ENCODE measurements around the gene YWHAG. TPM values are rescaled to one million over a fixed set of nuclear protein-coding genes. Genes with fewer than 3 reads are reported as not detected.
A peak's percentile ranks its signal among the peaks of the same experiment; 100 is the strongest.

The YWHAG gene
- total and polyA plus RNA-seq, 9 of the 15 experiments (the other 6 are each of a cell fraction or from before 2014, with no cell fraction given): 30.4 to 246 (median 94.5) TPM

DNA sequence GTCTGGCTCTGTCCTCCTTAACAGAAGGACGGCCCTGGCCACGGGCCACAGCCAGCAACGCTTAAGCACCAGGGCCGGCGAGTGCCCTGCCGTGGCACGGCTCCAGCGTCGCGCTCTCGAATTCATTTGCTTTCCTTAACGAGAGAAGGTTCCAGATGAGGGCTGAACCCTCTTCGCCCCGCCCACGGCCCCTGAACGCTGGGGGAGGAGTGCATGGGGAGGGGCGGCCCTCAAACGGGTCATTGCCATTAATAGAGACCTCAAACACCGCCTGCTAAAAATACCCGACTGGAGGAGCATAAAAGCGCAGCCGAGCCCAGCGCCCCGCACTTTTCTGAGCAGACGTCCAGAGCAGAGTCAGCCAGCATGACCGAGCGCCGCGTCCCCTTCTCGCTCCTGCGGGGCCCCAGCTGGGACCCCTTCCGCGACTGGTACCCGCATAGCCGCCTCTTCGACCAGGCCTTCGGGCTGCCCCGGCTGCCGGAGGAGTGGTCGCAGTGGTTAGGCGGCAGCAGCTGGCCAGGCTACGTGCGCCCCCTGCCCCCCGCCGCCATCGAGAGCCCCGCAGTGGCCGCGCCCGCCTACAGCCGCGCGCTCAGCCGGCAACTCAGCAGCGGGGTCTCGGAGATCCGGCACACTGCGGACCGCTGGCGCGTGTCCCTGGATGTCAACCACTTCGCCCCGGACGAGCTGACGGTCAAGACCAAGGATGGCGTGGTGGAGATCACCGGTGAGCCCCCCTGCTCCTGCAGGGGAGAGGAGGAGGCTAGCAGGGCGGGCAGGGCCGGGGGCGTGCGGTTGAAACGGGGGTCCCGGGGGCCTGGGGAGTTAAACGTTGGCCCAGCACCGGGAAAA lies 56.2 kb downstream of the YWHAG start, which contains the start of gene HSPB1 (continued):
- TF ChIP-seq ZNF584 (CRISPR knock-in tag; IDR thresholded peaks at IDR 0.05; ENCODE audit: low read depth): no peak
- no peak for TF ChIP-seq BRD4 (IDR thresholded peaks at IDR 0.05)
- TF ChIP-seq, protein P1, sequence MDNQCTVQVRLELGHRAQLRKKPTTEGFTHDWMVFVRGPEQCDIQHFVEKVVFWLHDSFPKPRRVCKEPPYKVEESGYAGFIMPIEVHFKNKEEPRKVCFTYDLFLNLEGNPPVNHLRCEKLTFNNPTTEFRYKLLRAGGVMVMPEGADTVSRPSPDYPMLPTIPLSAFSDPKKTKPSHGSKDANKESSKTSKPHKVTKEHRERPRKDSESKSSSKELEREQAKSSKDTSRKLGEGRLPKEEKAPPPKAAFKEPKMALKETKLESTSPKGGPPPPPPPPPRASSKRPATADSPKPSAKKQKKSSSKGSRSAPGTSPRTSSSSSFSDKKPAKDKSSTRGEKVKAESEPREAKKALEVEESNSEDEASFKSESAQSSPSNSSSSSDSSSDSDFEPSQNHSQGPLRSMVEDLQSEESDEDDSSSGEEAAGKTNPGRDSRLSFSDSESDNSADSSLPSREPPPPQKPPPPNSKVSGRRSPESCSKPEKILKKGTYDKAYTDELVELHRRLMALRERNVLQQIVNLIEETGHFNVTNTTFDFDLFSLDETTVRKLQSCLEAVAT (IDR thresholded peaks at IDR 0.05): peak; percentile 34 to 78; a peak in 1 of 4 replicates
- no peak for TF ChIP-seq ZNF561 (CRISPR knock-in tag; conservative IDR thresholded peaks at IDR 0.05)
- TF ChIP-seq SIRT6 (IDR thresholded peaks at IDR 0.05; ENCODE audit: low read depth, low read length): no peak
- TF ChIP-seq RBM17 (IDR thresholded peaks at IDR 0.05; ENCODE audit: borderline replicate concordance, low read depth, low read length): no peak
- peak; percentile 23; the same call in 1 of the 2 replicates for TF ChIP-seq EHMT2 (IDR thresholded peaks at IDR 0.05)
- TF ChIP-seq, protein P2, sequence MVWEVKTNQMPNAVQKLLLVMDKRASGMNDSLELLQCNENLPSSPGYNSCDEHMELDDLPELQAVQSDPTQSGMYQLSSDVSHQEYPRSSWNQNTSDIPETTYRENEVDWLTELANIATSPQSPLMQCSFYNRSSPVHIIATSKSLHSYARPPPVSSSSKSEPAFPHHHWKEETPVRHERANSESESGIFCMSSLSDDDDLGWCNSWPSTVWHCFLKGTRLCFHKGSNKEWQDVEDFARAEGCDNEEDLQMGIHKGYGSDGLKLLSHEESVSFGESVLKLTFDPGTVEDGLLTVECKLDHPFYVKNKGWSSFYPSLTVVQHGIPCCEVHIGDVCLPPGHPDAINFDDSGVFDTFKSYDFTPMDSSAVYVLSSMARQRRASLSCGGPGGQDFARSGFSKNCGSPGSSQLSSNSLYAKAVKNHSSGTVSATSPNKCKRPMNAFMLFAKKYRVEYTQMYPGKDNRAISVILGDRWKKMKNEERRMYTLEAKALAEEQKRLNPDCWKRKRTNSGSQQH (CRISPR knock-in tag; IDR thresholded peaks at IDR 0.05): no peak
- no peak for TF ChIP-seq PYGO2 (tag; IDR thresholded peaks at IDR 0.05)
- TF ChIP-seq, protein P3, sequence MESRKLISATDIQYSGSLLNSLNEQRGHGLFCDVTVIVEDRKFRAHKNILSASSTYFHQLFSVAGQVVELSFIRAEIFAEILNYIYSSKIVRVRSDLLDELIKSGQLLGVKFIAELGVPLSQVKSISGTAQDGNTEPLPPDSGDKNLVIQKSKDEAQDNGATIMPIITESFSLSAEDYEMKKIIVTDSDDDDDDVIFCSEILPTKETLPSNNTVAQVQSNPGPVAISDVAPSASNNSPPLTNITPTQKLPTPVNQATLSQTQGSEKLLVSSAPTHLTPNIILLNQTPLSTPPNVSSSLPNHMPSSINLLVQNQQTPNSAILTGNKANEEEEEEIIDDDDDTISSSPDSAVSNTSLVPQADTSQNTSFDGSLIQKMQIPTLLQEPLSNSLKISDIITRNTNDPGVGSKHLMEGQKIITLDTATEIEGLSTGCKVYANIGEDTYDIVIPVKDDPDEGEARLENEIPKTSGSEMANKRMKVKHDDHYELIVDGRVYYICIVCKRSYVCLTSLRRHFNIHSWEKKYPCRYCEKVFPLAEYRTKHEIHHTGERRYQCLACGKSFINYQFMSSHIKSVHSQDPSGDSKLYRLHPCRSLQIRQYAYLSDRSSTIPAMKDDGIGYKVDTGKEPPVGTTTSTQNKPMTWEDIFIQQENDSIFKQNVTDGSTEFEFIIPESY (CRISPR knock-in tag; IDR thresholded peaks at IDR 0.05): no peak
- TF ChIP-seq GABPB1 (CRISPR knock-in tag; IDR thresholded peaks at IDR 0.05): no peak; the same call in 1 of the 2 replicates
- no peak for TF ChIP-seq ZZZ3 (IDR thresholded peaks at IDR 0.05)
- TF ChIP-seq, protein P4, sequence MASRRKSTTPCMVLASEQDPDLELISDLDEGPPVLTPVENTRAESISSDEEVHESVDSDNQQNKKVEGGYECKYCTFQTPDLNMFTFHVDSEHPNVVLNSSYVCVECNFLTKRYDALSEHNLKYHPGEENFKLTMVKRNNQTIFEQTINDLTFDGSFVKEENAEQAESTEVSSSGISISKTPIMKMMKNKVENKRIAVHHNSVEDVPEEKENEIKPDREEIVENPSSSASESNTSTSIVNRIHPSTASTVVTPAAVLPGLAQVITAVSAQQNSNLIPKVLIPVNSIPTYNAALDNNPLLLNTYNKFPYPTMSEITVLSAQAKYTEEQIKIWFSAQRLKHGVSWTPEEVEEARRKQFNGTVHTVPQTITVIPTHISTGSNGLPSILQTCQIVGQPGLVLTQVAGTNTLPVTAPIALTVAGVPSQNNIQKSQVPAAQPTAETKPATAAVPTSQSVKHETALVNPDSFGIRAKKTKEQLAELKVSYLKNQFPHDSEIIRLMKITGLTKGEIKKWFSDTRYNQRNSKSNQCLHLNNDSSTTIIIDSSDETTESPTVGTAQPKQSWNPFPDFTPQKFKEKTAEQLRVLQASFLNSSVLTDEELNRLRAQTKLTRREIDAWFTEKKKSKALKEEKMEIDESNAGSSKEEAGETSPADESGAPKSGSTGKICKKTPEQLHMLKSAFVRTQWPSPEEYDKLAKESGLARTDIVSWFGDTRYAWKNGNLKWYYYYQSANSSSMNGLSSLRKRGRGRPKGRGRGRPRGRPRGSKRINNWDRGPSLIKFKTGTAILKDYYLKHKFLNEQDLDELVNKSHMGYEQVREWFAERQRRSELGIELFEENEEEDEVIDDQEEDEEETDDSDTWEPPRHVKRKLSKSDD (conservative IDR thresholded peaks at IDR 0.05; ENCODE audit: low read length): no peak
- peak; percentile 96 for TF ChIP-seq L3MBTL2 (IDR thresholded peaks at IDR 0.05)
- no peak for TF ChIP-seq ZNF444 (CRISPR knock-in tag; IDR thresholded peaks at IDR 0.05)
- TF ChIP-seq, protein P5, sequence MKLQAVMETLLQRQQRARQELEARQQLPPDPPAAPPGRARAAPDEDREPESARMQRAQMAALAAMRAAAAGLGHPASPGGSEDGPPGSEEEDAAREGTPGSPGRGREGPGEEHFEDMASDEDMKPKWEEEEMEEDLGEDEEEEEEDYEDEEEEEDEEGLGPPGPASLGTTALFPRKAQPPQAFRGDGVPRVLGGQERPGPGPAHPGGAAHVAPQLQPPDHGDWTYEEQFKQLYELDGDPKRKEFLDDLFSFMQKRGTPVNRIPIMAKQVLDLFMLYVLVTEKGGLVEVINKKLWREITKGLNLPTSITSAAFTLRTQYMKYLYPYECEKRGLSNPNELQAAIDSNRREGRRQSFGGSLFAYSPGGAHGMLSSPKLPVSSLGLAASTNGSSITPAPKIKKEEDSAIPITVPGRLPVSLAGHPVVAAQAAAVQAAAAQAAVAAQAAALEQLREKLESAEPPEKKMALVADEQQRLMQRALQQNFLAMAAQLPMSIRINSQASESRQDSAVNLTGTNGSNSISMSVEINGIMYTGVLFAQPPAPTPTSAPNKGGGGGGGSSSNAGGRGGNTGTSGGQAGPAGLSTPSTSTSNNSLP (IDR thresholded peaks at IDR 0.05; ENCODE audit: borderline replicate concordance, low read depth, low read length): no peak
- peak; percentile 14 to 70; a peak in 3 of 4 replicates for TF ChIP-seq TBL1XR1 (IDR thresholded peaks at IDR 0.05; ENCODE audit: low read length in 2 of 2)
- peak; percentile 81; the same call in 1 of the 2 replicates for TF ChIP-seq POLR2H (tag; IDR thresholded peaks at IDR 0.05; ENCODE audit: low read depth)
